Fibroblast of skin of scalp (primary cell): ENCODE results near the gene PDZD4.

Experiments used
- DNase-seq: peaks from one replicate; pipeline ENCODE4 v3.0.0-alpha.2; 2013

PDZD4 gene

DNA sequence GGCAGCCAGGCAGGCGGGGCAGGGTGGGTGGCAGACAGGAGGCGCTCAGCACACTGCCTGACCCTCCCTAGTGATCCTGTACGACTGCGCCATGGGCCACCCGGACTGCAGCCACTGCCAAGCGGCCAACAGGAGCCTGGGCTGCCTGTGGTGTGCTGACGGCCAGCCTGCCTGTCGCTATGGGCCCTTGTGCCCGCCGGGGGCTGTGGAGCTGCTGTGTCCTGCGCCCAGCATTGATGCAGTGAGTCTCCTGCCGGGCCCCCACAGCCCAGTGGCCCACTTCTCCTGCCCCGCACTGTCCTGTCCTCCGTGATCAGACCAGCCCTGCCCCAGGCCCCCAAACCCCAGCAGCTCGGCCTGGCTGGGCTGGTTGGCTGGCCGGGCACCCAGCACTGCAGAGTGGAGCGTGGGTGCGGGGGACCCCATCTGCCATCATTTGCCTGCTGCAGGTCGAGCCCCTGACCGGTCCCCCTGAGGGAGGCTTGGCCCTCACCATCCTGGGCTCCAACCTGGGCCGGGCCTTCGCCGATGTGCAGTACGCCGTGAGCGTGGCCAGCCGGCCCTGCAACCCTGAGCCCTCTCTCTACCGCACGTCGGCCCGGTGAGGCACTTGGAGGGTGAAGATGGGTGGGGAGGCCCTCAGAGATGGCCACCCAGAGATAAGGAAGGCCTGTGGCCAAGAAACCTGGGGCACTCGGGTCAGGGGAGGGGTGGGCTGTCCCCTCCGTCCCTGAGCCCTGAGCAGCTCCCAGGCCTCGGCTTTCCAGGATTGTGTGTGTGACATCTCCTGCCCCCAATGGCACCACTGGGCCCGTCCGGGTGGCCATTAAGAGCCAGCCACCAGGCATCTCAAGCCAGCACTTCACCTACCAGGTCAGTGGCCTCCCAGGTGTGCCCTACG, 58.7 kb downstream of the PDZD4 start:
- DNase-seq = no peak

DNA sequence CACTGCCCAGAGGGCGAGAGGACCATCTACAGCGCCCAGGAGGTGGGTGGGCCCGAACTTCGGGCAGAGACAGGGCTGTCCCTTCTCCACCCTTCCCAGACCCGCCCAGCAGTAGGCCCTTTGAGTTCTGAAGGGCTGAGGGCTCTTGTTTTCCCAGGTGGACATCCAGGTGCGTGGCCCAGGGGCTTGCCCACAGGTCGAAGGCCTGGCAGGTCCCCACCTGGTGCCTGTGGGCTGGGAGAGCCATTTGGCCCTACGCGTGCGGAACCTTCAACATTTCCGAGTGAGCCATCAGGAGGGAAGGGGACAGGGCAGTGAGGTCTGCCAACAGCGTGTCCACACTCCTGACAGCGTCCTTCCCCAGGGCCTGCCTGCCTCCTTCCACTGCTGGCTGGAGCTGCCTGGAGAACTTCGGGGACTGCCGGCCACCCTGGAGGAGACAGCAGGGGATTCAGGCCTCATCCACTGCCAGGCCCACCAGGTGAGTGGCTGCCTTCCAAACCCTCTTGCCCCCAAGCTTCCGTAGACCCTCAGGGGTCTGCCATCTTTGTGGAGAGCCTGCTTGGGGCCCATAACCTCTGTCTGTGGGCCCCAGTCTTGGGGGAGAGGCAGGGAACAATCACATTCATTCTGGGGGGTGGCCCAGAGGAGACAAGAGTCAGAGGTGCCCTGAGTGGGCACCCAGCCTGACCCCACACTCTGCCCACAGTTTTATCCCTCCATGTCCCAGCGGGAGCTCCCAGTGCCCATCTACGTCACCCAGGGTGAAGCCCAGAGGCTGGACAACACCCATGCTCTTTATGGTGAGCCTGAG, 59.5 kb downstream of the PDZD4 start:
- no peak for DNase-seq

DNA sequence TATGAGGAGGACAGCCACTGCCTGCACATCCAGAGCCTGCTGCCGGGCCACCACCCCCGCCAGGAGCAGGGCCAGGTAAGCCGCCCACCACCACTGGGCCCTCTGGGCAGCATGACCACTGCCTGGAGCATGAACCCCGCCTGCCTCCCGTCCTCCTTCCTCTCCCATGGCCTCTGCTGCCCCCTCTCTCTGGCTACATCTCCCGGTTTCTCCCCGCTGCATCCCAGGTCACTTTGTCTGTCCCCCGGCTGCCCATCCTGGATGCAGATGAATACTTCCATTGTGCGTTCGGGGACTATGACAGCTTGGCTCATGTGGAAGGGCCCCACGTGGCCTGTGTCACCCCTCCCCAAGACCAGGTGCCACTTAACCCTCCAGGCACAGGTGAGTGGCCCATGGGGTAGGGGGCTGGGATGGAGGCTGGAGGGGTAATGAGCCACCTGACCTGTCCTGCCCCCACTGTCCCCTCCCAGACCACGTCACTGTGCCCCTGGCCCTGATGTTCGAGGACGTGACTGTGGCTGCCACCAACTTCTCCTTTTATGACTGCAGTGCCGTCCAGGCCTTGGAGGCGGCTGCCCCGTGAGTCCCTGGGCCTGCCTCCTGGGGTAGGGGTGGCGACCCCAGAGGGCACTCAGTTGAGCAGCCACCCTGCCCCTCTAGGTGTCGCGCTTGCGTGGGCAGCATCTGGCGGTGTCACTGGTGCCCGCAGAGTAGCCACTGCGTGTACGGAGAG, 60.3 kb downstream of the PDZD4 start:
- DNase-seq = no peak

DNA sequence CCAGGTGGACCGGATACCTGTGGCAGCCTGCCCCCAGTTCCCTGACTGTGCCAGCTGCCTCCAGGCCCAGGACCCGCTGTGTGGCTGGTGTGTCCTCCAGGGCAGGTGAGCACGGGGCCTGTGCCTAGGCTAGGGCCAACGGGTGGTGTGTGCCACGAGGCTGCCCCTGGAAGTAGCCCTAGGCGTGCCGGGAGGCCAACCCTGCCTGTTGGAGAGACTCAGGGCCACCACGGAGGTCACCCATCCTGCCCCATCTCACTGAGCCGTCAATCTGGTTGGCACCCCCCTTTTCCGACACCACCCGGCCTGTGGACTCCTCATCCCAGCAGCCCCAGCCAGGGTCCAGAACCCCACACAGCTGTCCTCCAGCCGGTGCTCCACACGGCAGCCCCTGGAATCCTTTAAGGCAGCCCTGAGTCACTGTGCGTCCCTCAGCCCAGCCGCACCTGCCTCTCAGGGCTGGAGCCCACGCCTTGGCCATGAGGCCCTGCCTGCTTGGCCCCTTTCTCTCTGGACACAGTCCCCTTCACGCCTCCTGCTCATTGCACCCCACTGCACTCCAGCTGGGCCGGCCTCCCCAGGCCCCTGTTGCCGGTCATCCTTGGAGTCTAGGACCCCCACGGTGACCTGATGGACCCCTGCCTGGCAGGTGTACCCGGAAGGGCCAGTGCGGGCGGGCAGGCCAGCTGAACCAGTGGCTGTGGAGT, 61.0 kb downstream of the PDZD4 start:
- no peak for DNase-seq

DNA sequence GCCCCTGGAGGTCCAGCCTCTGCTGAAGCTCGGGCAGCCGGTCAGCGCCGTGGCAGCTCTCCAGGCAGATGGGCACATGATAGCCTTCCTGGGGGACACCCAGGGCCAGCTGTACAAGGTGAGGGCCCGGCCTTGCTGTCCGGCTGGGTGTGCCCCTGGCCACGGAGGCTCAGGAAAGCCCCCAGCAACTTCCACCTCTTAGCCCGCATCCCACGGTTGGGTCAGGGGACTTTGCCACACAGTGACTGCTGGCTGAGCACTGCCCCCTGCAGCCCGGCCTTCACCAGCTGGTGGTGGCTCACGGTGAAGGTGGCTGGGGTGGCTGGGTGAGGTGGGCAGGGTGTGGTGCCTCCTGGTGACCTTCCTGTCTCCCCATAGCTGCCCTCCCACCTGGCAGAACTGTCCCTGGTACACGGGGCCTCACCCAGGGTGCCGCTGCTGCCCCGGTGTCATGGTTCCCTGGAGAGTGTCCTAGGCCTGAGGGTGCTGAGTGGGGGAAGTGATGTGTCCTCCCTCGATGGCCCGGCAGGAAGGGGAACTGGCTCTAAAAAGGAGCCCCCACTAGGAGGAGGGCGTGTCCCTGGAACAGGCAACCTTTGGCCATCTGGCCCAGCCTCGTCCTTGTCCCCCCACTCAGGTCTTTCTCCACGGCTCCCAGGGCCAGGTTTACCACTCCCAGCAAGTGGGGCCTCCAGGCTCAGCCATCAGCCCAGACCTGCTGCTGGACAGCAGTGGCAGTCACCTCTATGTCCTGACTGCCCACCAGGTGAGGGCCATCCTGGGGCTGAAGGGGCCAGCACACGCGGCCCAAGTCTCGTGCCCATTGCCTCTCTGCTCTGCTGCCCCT, 61.8 kb downstream of the PDZD4 start:
- no peak for DNase-seq

DNA sequence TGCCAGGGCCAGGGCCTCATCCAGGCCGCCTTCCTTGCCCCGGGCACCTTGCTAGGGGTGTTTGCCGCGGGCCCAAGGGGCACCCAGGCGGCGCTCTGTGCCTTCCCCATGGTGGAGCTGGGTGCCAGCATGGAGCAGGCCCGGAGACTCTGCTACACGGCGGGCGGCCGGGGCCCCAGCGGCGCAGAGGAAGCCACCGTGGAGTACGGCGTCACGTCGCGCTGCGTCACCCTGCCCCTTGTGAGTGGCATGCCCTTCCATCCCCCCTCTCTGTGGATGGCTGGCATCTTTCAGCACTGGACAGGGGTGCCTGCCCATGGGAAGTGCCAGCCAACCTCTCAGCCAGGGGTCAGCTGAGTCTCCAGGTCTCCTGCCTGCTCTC, 62.7 kb downstream of the PDZD4 start:
- DNase-seq = no peak

DNA sequence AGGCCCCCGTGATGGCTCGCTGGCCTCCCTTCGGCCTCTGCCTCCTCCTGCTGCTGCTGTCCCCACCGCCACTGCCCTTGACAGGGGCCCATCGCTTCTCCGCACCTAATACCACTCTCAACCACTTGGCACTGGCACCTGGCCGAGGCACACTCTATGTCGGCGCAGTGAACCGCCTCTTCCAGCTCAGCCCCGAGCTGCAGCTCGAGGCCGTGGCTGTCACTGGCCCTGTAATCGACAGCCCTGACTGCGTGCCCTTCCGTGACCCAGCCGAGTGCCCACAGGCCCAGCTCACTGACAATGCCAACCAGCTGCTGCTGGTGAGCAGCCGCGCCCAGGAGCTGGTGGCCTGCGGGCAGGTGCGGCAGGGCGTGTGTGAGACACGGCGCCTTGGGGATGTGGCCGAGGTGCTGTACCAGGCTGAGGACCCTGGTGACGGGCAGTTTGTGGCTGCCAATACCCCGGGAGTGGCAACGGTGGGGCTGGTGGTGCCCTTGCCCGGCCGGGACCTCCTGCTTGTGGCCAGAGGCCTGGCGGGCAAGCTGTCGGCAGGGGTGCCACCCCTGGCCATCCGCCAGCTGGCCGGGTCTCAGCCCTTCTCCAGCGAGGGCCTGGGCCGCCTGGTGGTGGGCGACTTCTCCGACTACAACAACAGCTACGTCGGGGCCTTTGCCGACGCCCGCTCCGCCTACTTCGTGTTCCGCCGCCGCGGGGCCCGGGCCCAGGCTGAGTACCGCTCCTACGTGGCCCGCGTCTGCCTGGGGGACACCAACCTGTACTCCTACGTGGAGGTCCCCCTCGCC, 63.3 kb downstream of the PDZD4 start:
- DNase-seq = no peak

DNA sequence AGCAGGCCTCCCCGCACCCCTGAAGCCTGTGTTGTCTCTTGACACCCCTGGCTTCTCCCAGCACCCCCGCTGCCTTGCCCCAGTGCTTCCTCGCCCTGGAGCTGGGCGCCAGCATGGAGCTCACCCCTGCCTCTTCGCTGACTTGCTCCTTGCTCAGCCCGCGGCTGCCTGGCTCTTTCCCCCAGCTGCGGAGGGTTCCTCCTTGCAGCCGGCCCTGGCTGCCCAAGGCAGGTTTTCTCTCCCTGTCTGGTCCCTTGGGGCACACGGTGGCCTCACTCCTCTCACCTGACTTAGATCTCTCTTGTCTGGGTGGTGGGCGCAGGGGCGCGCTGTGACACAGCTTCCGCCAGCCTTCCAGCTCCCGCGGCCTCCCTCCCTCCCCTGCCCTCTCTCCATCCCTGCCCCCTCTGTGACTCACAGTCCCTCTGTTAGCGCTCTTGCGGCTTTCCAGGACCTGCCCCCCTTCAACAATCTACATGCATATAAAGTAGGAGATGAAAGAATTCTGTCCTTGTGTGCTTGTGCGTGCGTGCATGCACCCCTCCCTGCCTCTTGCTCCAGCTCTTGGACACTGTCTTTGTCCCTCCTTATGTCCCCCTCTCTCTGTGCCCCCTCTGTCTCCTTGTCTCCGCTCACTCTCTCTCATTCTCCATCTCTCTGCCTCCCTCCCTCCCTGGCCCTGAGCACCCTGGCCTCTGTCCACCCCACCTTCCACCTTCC, 64.1 kb downstream of the PDZD4 start:
- peak; percentile 75 for DNase-seq

DNA sequence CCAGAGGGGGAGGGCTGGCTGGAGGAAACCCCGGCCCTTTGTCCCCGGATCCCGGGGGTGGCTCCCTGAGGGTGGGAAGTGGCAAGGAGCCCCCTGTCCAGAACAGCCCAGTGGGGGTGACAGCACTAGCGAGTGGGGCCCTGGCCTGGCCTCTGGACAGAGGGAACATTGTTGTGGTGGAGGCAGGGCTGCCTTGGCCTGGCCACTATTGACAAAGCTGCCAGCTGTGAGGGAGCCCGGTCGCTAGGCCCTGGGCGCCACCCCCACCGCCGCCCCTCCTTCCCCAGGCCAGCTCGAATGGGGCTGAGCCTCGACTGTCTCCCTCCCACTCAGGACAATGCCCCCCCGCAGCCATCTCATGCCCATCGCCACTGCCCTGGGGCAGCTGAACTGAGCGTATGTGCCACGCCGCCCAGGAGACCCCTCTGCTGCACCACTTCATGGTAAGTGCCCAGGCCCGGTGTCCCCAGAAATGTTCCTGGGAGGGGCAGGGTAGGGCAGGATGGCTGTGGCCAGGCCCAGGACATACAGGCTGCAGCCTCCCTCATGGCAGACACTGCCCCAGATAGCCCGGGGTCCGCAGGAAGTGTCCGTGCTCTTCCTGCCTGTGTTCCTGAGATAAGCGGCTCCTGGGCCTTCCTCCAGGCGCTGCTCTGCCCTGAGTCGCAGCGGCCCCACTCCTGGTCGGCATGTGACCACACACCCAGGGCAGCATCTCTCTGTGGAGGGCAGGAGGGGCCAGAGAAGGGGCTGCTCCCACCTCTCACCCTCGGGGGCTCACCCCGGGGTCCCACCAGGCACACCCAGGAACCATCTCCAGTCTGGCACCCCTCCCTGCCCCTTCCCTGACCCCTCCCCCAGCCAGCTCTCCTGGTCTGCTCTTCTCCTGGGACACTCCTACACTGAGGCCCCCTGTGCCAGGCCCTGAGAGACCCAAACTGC, 64.9 kb downstream of the PDZD4 start:
- no peak for DNase-seq

DNA sequence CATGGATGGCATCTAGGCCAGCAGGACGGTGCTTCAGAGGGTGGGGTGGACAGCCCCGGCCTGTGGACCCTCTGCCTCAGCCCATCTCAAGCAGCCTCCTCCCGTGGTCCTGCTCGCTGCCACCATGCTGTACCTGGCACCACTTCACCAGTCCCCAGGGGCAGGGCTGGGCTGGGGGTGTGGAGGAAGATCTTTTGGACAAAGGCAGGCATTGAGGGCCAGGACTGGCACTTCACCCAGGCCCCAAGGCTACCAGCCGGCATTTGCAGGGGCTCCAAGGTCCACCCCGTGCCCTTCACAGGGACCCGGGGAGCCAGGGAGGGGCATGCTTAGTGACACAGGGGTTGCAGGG, 65.6 kb downstream of the PDZD4 start:
- no peak for DNase-seq

DNA sequence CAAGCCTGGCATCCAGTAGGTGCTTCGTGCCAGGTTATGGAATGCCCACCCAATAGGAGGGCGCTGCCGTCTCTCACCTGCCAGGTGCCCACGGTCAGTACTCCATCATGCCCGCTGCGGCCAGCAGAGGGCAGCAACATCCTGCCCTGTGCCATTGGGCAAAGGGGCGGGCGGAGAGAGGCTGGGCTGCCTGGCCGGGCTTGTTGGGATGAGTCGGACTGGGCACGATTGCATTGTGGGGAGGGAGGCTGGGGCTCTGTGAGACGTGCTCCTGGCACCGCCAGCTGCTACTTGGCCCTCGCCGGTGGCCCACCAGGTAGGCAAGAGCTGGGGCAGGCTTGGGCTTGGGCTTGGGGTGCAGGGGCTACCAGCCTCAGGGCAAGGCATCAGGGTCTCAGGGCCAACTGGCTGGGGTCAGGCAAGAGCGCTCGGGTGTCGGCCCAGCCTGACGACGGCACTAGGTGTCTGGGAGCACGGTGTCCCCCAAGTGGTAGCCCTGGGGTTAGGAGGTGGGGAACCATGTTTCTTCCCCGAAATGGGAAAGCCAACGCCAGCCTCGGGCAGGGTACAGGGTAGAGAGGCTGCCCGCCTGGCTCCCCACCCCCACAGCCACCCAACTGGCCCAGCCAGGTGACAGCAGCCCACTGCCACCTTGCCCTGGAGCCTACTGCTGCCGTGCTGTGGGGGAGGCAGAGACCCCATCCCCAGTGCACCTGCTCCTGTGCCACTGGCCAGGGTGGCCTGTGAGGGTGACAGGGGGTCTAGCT, 66.2 kb downstream of the PDZD4 start, which contains the start of gene PLXNB3:
TSS of gene PLXNB3 (plus strand) at position 261 of the 767 bp plus-strand sequence. CDS start 1,287 bp downstream, outside the sequence.
- peak; percentile 76 for DNase-seq

DNA sequence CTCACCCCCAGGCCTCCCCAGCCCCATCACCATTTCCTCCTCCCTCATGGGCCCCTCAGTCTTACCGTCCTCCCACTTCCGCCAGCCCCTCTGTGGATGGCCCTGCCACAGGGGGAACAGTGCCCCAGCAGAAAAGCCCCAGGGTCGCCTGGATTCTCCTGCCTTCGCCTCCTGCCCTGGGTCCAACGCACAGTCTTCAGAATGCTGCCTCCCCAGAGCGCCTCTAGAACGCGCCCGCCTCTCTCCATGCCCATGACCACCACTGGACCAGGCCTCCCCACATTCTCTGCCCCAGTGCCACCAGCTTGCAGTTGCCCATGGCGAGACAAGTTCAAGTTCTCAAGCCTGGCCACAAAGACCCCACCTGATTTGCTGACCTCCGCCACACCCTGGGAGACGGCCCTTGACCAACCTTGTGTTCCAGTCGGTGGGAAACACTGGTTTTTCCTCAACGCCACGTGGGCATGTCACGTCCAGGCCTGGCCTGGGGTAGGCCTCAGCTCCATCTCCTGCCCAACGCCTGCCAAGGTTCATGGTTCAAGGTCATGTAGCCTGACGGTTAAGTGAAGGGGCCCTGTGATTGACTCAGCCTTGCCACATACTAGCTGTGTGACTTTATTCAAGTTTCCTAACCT, 66.9 kb downstream of the PDZD4 start:
- DNase-seq = no peak

DNA sequence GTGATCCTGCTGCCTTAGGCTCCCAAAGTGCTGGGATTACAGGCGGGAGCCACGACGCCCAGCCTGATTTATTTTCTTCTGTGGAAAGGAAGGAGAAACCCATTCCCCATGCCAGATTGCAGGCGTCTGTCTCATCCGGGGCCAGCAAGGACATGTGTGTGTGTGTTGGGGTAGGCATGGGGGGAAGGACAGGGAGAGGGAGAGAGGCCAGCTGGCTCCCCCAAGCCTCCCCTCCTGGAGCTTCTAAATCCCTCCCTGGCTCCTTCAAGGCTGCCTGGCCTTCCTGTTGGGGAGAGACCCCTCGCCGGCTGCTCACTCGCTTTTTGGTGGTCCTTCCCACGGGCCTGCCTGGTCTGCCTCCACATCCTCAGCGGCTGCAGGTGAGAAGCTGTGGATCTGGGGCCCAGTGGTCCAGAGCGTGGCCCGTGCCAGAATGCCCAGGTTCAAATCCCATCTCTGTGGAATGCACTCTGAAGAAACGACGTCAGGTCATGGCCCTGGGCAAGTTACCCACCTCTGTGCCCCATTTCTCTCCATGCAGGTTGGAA, 67.6 kb downstream of the PDZD4 start:
- DNase-seq = no peak

DNA sequence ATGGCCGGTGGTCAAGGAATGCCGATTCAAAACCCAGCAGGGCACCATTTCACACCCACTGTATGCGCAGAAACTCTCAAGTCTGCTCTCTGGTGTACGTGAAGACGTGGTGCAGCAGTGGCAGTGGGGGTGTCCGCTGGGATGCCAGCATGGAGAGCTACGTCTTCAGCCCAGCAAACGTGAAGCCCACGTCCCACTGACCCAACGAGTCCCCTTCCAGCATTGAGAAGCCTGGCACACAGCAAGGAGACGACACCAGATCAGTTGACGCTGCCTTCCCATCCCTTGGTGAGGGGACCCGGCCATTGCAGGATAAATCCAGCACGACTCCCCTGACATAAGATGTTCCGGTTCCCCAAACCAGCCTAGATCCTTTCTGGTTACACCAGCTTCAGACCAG, 68.5 kb downstream of the PDZD4 start:
- DNase-seq = no peak

DNA sequence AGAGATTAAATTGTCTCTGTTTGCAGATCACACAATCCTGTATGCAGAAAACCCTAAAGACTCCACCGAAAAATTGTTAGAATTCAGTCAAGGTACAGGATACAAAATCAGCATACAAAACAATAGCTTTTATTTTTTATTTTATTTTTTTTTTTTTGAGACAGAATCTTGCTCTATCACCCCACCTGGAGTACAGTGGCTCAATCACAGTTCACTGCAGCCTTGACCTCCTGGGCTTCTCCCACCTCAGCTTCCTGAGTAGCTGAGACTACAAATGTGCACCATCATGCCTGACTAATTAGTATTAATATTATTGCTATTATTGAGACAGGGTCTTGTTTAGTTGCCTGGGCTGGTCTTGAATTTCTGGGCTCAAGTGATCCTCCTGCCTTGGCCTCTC, 75.2 kb downstream of the PDZD4 start:
- no peak for DNase-seq
